Stimulated activated CD4-positive, alpha-beta T cell treated with anti-CD3 and anti-CD28 coated beads, Interleukin-12 subunit alpha, Interleukin-12 subunit beta, amount 100 ng/mL, for 4 hours (primary cell): Measurements from ENCODE around the gene LINGO4.

Experiments
- DNase-seq: peaks from one replicate; pipeline ENCODE4 v3.0.0-alpha.2; 2020

Gene LINGO4, protein sequence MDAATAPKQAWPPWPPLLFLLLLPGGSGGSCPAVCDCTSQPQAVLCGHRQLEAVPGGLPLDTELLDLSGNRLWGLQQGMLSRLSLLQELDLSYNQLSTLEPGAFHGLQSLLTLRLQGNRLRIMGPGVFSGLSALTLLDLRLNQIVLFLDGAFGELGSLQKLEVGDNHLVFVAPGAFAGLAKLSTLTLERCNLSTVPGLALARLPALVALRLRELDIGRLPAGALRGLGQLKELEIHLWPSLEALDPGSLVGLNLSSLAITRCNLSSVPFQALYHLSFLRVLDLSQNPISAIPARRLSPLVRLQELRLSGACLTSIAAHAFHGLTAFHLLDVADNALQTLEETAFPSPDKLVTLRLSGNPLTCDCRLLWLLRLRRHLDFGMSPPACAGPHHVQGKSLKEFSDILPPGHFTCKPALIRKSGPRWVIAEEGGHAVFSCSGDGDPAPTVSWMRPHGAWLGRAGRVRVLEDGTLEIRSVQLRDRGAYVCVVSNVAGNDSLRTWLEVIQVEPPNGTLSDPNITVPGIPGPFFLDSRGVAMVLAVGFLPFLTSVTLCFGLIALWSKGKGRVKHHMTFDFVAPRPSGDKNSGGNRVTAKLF

DNA sequence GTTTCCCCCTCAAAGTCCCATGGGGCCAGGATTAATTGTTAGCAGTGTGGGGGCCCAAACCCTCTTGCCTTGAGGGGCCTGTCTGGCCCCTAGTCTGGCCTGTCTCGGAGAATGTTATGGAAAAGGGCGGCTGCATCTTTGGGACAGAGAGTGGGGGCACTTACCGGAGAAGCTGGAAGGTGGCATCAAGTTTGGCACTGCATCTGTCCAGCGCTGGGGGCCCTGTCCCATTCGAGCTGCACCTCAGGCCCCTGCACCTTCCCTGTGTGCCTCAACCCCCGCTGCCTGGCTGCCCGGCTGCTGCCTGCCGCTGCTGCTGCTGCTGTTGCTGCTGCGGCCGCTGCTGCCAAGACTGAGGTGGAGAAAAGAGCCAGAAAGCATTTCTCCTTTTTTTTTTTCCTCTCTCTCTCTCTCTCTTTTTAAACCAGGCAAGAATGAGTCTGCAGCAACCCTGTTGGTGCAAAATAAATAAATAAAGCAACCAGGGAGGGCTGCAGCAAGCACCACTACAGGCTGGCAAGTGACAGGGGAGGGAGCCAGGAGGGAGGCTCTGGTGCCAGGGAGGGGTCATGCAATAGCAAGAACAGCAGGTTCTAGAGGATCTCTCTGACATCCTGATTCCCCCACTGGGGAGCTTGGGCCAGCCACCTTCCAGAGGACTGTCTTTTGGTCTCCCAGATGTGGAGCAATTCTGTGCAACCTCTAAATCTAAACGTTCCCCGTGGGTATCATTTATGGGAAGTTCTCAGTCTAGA is at the start of gene LINGO4:
Gene LINGO4, minus strand, starts transcription at position 354 of the 755 bp plus-strand sequence. CDS start 2,715 bp downstream, outside the sequence.
- DNase-seq = no peak

DNA sequence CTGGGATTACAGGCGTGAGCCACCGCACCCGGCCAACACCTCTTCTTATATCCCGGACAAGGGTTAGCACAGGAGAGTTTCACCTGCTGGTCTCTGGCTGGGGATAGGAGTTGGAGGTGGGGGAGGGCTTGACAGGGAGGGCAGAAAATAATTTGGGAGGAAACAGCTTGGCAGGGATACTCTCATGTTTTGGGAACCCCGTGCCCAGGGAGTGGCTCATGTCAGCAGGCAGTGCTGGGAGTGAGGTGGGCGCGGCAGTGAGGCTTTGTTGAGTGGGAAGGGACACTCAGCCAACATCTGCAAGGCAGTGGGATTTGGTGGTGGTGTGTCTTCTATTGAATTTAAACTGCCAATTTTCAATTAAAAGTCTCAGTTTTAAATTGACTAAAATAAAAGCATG is 49.4 kb upstream of the LINGO4 start:
- no peak for DNase-seq

DNA sequence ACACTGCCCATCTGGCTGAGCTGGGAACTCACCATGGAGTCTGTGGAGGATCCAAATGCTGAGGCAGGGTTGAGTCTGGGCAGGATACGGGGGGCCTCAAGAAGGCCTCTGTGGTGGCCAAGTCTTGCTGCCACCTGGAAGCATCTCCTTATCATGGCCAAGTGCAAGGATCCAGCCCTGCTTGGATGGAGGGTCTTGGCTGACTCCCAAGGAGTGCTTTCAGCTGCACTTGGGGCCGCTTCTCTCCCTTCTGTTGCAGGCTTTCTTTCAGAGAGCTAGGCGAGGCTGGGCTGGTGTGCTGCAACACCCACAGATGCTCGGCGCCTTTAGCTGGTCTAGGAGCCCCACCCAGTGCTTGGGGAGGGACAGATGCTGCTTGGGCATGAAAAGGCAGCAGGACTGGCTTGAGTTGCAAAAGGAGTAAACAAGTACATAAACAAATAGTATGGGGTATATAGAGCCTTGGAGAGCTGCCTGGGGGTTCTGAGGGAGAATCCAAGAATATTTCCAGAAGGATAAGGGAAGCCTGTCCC is 48.3 kb upstream of the LINGO4 start, which contains the start of gene THEM5:
Gene THEM5, minus strand, starts transcription at position 302 of the 533 bp plus-strand sequence. Its CDS starts 147 bp downstream, at position 155.
- no peak for DNase-seq

DNA sequence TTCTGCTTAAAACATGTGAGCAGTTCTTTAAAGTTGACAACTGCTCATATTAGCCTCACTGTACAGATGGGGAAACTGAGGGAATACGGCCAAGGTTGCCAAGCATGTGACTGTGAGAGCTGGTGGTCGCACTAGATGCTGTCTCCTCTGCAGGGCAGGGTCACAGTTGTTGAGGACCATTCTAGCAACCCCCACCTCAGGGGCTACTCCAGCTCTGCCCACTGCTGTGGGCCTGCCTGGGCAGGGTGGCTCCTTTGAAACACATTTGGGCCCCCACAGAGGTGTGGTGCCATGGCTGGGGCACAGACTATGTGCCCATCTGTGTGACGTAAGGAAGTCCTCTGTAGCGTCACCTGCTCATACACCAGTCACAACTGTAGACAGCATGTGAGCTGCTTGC is 47.5 kb upstream of the LINGO4 start:
- no peak for DNase-seq

DNA sequence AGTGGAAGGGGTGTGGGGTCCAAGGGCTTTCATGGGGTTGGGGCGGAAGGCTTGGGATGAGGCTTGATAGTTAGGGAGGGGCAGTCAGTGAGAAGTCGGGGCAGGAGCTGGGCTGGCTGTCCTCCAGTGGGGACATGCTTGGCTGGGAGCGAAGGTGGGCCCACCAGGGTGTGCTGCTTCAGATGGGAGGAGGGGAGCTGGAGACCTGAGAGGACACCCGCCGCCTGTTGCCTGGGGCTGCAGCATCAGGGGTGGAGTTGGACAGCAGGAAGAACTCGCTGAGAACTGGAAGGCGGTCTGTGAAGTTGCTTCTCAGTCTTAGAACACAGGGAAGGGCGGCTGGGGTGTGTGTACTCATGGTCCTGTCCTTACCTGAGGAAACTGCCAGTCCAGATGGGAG is 46.7 kb upstream of the LINGO4 start:
- no peak for DNase-seq

DNA sequence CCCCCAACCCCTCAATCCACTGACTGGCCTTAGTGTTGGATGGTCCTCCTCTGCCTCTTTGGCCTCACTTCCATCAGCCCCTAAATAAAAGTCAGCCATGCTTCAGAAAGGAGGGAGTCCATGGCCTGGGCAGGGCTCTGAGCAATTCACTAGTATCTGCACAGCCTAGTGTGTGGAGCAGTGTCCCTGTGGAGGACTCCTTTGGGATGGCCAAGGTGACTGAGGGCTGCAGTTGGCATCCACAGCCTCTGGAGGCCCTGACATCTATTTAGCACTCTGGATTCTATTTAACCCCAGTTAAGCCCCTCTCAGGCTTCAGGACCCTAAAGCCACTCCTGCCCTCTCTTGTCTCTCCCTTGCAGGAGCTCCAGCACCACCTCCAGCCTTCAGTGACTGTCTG is 44.7 kb upstream of the LINGO4 start:
- DNase-seq = no peak

DNA sequence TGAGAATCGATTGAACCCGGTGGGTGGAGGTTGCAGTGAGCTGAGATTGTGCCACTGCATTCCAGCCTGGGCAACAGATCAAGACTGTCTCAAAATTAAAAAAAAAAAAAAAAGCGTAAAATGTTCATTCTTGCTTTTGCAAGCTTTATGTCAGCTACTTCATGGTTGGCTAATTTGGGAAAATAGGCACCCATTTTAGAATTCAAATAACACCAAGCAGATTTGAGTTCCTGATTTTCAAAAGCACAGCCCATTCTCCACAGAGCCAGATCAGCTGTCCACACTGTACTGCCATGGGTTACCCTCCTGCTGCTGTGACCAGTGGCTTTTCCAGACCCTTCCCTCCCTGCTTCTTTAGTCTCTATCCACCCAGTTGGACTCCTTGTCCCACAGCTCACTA is 43.9 kb upstream of the LINGO4 start:
- no peak for DNase-seq

DNA sequence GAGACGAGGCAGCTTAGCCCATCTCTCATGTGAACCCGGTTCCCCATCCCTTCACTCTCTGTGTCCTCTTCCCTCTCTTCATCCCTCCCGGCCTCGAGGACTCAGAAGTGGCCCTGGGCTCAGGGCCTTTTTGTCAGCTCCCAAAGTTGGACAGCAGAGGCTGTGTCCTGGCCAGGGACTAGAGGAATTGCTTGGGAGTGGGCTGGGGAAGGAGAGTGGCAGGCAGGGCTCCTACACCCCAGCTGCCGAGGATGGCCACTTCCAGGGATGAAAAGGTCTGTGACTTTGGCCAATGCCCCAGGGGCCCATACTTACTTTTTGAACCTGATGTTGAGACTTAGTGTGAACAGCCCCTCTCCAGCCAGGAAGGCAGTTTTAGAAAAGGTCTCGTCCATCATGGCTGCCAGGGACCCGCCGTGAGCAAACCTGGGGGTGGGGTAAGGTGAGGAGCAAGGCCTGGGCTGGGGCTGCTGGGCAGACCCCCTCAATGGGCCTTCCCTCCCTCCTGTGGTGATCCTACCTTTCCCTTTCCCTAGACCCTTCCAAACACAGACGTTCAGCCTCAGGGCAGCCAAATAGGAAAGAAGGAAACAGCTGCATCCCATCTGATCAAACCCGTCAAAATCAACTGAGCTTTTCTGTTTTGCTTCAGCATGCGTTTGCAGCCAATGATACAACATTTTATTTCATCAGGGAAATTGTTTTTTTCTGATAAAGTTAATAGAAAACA is 42.8 kb upstream of the LINGO4 start:
- DNase-seq = no peak

DNA sequence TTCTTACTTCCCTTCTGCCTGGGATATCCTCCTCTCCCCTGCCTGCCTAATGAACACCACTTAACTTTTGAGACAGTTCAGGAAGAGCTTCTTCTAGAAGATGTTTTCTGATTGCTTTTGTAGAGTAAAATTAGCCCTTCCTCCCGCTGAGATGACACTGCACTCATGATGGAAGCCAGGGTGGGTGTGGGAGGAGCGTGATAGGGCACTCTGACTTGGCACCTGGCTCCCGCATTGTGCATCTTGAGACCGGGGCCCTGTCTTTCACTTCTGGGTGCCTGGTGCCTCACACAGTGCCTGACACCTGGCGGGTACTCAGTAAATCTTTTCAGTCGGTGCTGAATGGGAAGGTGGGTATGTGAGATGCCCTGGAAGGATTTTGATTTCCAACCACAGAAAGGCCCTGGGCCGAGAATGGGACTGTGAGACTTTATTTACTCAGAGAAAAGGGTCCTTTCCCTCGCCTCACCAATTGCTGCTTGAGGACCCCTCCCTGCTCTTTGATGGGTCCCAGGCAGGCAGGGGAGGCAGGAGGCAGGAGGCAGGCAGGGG is 41.5 kb upstream of the LINGO4 start:
- no peak for DNase-seq

DNA sequence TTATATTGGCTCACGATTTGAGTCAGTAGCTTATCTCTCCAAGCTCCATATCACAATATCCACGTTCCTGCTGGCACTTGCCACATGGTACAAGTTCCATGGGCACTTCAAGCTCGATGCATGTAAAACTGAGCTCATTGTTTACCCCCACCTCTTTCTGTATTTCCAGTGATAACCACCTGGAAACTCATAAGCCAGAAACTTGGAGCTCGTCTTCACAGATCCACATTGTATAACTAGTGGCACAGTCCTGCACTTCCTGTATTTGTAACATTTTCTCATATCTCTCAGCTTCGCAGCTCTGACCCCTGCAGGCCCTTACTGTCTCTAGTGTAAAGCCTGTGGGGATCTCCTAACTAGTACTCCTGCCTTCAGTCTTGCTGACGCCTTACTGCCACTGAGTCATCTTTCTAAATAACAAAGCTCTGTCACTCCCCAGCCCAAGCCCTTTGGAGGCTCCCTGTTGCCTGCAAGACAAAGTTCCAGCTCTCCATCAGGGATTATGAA is 40.9 kb upstream of the LINGO4 start:
- no peak for DNase-seq

DNA sequence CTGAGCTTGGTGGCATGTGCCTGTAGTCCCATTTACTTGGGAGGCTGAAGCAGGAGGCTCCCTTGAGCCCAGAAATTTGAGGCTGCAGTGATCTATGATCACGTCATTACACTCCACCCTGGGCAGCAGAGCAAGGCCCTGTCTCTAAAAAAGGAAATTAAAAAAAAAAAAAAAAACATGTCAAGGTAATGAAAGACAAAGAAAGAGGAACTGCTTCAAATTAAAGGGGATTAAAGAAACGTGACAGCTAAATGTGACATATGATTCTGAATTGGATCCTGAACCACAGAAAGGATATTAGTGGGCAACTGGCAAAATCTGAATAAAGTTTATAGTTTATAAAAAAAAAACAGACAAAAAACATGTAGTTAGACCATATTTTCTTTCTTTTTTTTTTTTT is 38.2 kb upstream of the LINGO4 start:
- DNase-seq = no peak

DNA sequence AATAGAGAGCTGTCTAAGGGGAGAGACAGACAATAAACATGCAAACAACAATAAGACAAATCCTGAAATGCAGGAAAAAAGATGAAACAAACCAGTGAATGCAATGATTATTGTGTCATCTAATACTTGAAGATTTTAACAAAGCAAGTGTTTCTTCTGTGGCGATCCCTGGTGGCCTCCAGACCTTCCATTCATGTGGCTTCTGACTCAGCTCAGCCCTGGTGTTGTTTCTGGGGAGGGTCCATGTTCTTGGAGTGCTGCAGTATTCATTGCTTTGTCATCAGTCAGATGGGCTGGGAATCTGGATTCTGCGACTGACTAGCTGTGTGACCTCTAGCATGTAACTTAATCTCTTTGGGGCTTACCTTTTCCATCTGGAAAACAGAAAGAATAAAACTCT is 35.9 kb upstream of the LINGO4 start:
- no peak for DNase-seq

DNA sequence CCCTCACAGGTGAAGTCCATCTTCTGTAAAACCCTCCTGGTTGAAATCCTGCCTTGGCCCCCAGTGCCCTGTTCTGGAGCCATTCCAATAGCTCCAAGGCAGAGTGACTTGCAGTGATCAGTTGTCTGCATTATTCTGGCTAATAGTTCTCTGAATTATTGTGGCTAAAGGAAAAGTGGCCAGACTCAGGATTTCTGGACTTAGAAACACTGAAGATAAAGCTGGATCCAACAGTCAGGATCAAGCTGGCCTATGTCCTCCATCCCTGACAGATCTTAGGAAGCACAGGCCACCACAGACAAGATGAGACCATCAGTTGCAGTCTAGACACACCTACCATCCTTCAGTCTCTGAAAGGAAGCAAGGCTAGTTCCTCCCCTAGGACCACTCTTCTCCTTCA is 35.2 kb upstream of the LINGO4 start:
- no peak for DNase-seq

DNA sequence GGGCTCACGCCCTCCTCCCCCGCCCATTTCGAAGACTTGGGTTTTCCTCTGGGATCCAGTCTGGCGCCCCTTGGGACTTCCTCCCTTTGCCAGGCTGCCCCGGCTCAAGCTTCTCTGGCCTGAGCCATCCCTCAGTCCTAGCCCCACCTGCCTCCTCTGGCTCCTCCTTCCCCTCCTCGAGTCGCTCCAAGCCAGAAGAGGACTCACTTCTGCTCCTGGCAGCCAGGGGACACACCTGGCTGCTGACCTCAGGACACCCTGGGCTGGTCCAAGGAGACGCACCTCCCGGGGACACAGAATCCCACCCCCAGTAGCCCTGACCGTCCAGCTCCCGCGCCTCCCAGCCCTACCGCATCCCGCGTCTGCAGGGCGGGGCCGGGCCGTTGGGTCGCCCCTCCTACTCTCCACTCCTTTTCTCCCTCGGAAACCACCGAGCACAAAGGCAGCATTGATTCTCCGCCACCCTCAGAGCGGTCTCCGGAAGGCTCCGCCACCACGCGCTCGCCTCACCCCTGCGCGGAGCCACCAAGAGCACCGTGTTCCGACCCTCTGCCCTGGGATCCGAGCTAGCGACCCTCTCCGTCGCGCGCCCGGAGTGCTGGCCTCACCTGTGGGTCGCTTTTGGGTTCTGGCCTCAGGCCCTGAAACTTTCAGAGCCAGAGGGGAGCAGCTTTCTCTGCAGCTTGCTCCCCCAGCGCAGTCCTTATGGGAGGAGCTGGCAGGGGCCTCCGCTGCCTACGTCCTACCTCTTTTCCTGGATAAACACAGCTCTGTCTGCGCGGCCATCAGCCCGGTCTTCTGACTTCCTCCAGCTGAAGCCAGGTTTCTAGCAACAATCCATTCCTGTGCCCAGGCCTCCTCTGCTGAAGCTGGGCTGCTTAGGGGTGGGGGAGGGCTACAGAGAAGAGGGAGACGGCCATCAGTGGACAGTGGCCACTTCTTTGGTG is 34.5 kb upstream of the LINGO4 start, which contains the start of gene C2CD4D:
Gene C2CD4D, minus strand, starts transcription at position 364 of the 947 bp plus-strand sequence. CDS start 831 bp downstream, outside the sequence.
- peak; percentile 61 for DNase-seq

DNA sequence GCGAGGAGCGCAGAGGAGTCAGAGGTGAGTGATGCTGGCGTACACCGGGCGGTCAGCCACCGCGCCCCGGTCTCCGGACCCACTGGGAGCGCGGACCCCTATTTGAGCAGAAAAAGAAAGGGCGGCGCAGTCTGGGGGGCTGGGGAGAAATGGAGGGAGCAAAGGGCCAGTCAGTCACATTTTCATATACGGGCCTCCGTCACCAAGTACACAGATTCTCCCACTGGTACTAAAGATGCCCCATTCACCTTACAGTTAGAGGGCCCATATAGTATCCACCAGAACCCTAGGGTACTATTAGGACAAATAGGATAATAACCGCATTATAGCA is 33.8 kb upstream of the LINGO4 start:
- no peak for DNase-seq

DNA sequence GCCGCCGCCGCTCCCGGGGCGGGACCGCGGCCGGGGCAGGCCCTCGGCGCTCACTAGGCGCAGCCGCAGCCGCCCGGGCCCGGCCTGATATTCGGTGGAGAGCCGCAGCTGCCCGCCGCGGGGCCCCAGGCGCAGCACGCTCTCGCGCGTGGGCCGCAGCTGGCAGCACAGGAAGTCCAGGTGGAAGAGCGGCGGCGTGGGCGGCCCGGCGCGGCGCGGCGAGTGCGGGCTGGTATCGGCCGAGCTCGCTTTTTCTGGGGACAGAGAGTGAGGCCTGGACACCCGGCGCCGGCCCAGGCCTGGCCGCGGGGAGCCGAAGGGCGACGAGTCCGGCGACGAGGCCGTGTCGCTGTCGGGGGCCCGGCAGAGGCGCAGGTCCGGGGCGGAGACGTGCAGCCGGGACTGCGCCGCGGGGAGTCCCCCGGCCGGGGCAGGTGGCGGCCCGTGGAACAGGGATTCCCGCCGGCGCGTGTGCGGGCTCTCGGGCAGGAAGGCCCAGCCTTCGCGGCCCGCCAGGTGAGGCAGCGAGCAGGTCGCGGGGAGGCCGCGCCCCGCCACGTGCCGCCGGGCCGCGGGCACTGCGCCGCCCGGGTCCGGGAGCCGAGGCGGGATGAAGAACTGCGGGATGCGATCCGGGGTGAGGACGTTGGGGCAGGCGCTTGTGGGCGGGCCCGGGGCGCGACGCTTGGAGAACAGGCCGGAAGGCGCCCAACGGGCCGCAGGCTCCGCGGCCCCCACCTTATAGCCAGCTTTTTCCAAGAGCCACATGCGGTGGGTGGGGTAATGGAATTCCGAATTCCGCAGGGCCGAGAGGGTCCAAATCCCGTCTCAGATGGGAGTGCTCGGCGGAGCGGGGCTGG is 33.2 kb upstream of the LINGO4 start:
- peak; percentile 50 for DNase-seq

DNA sequence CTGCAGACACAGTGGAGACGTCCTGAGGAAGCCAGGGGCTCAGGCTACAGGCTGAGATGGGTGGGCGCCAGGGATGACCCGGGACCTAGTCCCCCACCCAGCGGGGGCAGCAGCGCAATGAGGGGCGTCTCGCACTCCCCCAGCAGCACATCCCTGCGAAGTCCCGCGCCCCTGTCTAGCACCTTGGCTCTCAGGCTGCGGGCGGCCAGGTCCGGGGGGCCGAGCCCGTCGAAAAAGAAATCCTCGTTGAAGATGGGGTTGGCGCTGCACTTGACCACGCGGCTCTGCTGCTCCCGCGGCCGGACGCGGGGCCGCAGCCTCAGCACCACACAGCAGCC is 32.6 kb upstream of the LINGO4 start:
- DNase-seq = no peak

DNA sequence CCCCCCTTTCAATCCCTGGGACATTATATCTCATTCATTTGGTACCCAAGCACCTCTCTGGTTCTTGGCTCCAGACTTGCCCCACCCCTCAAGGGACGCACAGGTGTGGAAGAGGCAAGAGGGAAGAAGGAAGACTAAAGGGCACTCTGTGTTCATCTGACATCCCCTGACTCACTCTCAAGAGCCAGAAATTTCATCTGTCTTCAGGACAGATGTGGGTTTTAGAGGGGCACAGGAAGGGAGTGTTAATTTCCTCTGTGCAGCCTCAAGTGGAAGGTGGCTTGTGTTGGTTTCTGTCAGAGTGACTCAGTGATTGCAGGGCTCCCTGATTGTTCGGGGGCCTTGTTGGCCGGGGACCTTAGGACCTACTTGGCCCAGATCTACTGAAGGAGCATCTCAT is 32.0 kb upstream of the LINGO4 start:
- no peak for DNase-seq

DNA sequence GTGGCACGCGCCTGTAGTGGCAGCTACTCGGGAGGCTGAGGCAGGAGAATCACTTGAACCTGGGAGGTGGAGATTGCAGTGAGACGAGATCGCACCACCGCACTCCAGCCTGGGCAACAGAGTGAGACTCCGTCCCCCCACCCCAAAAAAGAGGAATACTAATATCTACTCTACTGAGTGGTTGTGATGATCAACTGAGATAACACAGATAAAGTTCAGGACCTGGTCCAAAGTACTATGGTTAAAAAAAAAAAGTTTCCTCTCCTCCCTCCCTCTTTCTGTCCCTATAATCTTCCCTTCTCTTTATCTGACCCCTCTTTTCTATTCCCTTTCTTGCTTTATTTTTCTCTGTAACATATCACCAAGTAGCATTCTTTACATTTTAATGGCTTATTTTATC is 30.4 kb upstream of the LINGO4 start:
- no peak for DNase-seq

DNA sequence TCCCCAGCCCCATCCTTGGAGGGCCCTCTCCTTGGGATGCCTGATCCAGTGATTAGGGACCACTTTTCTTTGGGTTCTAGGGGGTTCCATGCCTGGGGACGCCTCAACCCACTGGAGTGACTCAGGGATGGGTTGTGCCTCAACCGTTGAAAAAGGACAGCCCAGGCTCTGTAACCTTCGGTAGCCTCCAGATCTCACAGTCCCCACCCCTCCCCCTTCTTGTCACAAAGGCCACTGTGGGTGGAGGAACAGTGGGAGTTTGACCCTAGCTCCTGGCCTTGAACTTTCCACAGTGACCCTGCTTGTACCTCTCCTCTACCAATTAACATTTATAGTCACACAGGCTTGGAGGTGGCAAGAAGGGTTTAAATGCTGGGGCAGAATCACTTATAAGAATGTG is 29.0 kb upstream of the LINGO4 start:
- no peak for DNase-seq
